ENCODE data around the gene TRAPPC3. TPM values are rescaled to one million over a fixed set of nuclear protein-coding genes. Genes with fewer than 3 reads are reported as not detected.

Gene TRAPPC3
- total RNA-seq, 1 donor from 2014 or later = 59.6 TPM

DNA sequence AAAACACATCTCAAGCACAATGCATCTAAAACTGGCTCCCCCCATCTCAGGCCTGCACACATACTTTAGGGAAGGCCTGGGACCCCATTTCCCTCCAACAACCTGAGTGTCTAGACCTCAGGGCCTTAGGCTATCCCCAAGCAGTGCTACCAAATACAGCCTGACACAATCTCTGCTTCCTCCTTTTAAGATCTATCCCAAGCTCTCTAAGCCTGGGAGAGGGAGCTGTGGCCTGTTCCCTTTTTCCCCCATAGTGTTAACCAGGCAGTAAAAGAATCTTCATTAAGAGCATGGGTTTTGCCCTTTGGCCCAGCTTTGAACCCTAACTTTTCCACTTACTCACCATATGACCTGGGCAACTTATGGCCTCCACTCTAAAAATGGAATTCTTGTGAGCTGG lies 13.5 kb downstream of the TRAPPC3 start:
- ATAC-seq (ENCODE audit: poor library complexity) = no peak
- DNase-seq = no peak
- intact Hi-C loops (cut with DNase I) = loop anchor here (5.0 kb wide), 1 partner anchor 33 kb away; no protein-coding TSS in a partner anchor

DNA sequence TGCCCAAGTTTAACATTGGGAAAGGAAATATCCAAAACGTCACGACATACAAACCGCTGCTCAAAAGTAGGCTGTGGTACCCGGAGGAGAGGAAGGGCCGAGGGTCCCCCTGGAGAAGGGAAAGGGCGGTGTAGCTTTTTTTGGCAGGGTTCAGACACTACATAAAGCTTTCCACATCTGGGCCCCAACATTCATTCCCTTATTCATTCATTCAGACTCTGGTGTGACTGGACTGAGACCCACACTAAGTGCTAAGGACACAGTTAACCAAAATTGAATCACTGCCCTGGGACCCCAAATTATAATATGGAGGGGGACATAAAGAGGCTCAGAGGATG lies 14.0 kb downstream of the TRAPPC3 start:
- intact Hi-C loops (cut with DNase I) = loop anchor here (5.0 kb wide), 1 partner anchor 33 kb away; no protein-coding TSS in a partner anchor
- DNase-seq = no peak
- no peak for ATAC-seq (ENCODE audit: poor library complexity)

GRCh38 chr1:36134505-36135329 lies 14.6 kb downstream of the TRAPPC3 start:
- ATAC-seq (ENCODE audit: poor library complexity) (peak; percentile 53), DNase-seq (peak; percentile 65)
- intact Hi-C loops (cut with DNase I) = loop anchor here (5.0 kb wide), 1 partner anchor 32 kb away; no protein-coding TSS in a partner anchor

DNA sequence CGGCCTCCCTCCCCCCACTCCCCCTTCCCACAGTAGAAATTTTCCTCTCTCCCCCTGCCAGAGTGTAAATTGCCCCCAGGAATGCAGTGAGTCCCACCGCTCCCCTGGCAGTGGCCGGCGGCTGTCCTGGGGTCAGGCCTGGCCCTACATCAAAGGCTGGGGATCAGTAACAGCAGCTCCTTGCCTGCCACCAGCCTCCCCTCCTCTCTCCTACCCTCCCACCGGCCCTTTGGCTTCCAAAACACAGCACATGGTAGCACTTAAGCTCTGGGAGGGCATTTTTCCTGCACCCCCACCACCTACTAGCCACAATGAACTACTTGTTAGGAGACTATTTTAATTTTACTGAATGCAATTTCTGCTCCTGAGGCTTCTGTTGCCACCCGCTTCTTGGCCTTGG lies 15.3 kb downstream of the TRAPPC3 start:
- ATAC-seq (ENCODE audit: poor library complexity) (no peak), DNase-seq (no peak)
- intact Hi-C loops (cut with DNase I) = no loop called here

DNA sequence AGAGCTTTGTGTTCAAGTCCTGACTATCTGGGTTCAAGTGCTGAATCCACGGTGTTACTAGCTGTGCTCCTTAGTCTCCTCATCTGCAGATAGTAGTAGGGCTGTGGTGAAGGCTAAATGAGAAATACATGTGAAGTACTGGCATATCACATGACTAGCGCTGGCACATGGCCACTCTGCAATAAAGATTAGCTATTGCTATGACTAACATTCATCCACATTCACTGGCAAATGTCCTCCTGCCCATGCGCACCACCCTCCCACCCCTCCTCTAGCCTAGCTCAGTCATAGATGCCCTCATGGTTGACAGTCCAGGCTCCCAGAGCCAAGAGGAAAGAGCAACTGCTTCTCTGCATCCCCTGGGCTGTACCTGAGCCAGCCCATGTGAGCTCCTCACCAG lies 15.8 kb downstream of the TRAPPC3 start:
- intact Hi-C loops (cut with DNase I) = no loop called here
- DNase-seq = no peak
- peak; percentile 36 for ATAC-seq (ENCODE audit: poor library complexity)

DNA sequence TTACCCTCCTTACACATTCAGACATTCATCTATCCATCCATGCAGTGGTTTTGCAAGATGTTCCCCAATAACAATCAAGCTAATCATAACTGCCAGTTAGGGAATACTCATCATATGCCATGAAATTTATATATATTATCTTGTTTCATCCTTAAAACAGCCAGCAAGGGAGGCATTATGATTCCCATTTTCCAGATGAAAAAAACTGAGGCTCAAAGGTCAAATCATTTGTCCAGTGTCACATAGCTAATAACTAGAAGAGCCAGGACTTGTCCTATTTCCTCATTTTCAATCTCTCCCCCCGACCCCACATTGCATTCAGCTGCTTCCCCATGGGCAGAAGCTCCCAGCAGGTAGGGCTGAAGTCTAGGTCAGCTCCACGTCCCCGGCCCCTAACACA lies 17.3 kb downstream of the TRAPPC3 start:
- intact Hi-C loops (cut with DNase I) = no loop called here
- no peak for DNase-seq
- no peak for ATAC-seq (ENCODE audit: poor library complexity)

DNA sequence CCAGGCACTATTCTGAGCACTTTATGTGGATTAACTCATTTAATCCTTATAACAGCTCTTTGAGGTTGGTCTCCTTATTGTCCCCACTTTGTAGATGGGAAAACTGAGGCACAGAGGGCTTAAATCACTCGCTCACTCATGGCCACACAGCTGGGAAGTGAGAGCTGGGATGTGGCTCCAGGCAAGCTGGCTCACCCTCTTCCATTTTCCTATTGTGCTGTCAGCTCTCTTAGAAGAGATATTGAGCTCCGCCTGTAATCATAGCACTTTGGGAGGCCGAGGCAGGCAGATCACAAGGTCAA lies 20.4 kb downstream of the TRAPPC3 start:
- DNase-seq (no peak), ATAC-seq (ENCODE audit: poor library complexity) (no peak)
- intact Hi-C loops (cut with DNase I) = no loop called here

GRCh38 chr1:36128126-36128904 lies 21.0 kb downstream of the TRAPPC3 start:
- no peak for DNase-seq
- intact Hi-C loops (cut with DNase I) = no loop called here
- ATAC-seq (ENCODE audit: poor library complexity) = no peak

- no peak for ATAC-seq (ENCODE audit: poor library complexity)
- DNase-seq = no peak
- intact Hi-C loops (cut with DNase I) = no loop called here
These were observed 22.3 kb downstream of the TRAPPC3 start for GRCh38 chr1:36126797-36127500.

- no peak for ATAC-seq (ENCODE audit: poor library complexity)
These were observed 23.1 kb downstream of the TRAPPC3 start for GRCh38 chr1:36126005-36126716.

GRCh38 chr1:36125129-36125991 lies 23.9 kb downstream of the TRAPPC3 start, which contains the start of gene COL8A2:
Gene COL8A2, minus strand, starts transcription at chr1:36125222. Its CDS starts 24,980 bp downstream, at chr1:36100242.
- ATAC-seq (ENCODE audit: poor library complexity) = peak; percentile 75
- intact Hi-C loops (cut with DNase I) = no loop called here
- peak; percentile 66 for DNase-seq

More at GRCh38 chr1:36126005-36126716, 23.1 kb downstream of the TRAPPC3 start:
- intact Hi-C loops (cut with DNase I) = no loop called here
- no peak for DNase-seq

DNA sequence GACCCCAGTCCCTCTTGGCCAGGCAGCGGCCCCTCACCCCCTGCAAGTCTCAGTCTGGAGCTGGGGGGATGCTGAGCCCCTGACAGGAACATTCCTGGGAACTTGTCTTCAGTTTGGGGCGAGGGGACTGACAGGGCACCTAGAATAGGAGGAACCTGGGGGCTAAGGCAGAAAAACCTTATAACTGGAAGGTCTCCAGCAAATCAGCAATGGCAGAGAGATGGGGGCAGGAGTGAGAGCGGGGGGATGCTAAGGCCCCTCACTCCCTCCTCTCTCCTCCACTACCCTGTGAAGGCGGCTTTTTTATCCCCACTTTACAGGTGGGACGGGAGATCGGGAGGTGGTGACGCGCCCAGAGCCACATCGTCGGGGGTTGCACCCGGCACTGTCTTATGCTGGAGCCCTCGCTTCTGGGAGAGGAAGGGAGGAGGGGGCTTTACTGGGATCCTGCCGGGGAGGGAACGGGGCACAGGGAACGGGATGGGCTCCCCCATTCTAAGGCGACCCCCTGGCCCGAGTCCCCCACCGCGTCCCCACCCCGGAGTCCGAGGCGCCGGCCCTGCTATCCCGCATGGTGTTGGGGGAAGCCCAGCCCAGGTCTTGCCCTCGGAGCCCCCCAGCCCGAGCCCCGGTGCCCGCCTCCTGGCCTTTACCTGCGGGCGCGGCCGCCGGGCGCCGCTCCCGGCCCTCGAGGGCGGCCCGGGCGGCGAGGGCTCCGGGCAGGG lies 24.7 kb downstream of the TRAPPC3 start:
- ATAC-seq (ENCODE audit: poor library complexity) (no peak), DNase-seq (no peak)
- intact Hi-C loops (cut with DNase I) = no loop called here

- ATAC-seq (ENCODE audit: poor library complexity) = peak; percentile 54
- intact Hi-C loops (cut with DNase I) = no loop called here
- DNase-seq = peak; percentile 65
These were observed 25.9 kb downstream of the TRAPPC3 start for GRCh38 chr1:36123356-36123755.

GRCh38 chr1:36122062-36123030 lies 26.9 kb downstream of the TRAPPC3 start:
- intact Hi-C loops (cut with DNase I) = no loop called here
- no peak for DNase-seq
- ATAC-seq (ENCODE audit: poor library complexity) = no peak

DNA sequence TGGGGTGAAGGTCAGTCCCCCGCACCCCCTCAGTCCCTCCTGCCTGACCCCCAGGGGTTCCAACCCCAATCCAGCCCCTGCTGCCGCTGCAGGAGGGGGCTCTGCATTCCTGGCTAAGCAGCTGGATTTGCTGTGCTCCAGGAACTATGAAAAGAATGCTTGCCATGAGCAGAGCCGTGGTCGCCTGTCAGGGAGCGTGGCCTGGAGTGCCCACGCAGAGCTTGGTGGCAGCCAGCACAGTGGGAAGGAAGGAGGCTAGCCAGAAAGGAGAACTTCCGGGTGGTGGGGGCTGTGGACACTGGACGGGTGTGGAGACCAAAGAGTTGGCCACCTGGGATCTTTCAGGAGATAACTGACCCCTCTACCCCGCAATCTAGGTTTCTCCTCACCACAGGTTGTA lies 29.8 kb downstream of the TRAPPC3 start:
- ATAC-seq (ENCODE audit: poor library complexity) (no peak), DNase-seq (no peak)
- intact Hi-C loops (cut with DNase I) = no loop called here
